Activated naive CD4-positive, alpha-beta T cell (primary cell): ENCODE data around the gene GNB1L.

Experiments
- DNase-seq, 4 experiments: peaks; one replicate each; lab custom pipeline; 2025; lab: John Stamatoyannopoulos, UW

The GNB1L gene

GRCh38 chr22:19733755-19734154 lies 120.9 kb downstream of the GNB1L start:
- DNase-seq: no peak
